Skin of body (tissue), 2 donors: ENCODE data around the gene CLEC18C. TPM values are rescaled to one million over a fixed set of nuclear protein-coding genes. Genes with fewer than 3 reads are reported as not detected.
"Not testable (repeated sequence)": the region's sequence is repeated elsewhere in the genome, so short reads cannot be mapped to it uniquely, and the experiment has no call there.

Experiments
- DNase-seq: peaks from one replicate; lab custom pipeline; 2025; lab: John Stamatoyannopoulos, UW
- total RNA-seq: library from RNA; depleted of rRNA; stranded (reverse); fragments of >200 nt; gene quantifications from one replicate; pipeline ENCODE4 v1.2.3, GENCODE V29; 2014

Gene CLEC18C
- total RNA-seq: not detected

DNA sequence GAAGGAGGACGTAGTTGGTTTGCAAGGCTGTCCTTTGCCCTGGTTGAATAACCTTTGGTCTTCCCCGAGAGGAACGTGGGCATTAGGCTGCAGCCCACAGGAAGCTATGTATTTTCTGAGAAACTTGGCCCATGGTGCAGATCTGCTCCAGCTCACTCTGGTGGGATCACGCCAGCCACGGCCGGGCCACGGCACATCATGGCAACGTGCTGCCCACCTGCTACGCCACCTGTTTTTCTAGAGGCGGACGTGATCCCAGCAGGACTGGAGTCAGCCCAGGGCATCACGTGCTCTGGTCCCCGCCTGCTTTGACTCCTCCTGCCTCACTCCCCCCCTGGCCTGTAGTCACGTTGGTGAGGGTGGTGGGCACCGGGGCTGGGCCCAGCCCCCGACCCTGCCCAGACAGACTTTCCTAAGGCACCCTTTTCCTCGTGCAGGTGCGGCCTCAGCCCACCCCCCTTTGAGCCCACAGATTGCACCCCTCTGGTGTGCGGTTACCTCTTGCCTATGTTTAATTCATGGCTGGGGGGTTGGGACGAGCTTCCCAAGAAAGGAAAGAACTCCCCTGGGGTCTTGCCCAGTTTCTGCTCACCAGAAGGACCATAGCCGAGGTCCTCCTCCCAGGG, at the start of gene CLEC18C:
Gene CLEC18C (plus strand): TSS at position 576 of the 626 bp plus-strand sequence. CDS start 492 bp downstream, outside the sequence.
- not testable (repeated sequence) for DNase-seq

DNA sequence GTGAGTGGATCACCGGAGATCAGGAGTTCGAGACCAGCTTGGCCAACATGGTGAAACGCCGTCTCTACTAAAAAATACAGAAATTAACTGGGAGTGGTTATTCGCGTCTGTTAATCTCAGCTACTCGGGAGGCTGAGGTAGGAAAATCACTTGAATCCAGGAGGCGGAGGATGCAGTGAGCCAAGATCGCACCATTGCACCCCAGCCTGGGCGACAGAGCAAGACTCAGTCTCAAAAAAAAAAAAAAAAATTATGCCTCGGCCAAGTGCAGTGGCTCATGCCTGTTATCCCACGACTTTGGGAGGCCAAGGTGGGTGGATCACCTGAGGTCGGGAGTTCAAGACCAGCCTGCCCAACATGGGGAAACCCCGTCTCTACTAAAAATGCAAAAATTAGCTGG, 49.8 kb upstream of the CLEC18C start:
- not testable (repeated sequence) for DNase-seq

DNA sequence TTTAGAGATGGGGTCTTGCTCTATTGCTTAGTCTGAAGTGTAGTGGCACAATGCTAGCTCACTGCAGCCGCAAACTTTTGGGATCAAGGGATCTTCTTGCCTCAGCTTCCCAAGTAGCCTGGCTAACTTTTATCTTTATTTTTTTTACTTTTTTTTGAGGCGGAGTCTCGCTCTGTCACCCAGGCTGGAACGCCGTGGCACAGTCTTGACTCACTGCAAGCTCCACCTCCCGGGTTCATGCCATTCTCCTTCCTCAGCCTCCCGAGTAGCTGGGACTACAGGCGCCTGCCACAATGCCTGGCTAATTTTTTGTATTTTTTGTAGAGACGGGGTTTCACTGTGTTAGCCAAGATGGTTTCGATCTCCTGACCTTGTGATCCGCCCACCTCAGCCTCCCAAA, 47.4 kb upstream of the CLEC18C start:
- DNase-seq: not testable (repeated sequence)

- not testable (repeated sequence) for DNase-seq
Observed at GRCh38 chr16:70127706-70128105, 45.9 kb upstream of the CLEC18C start.

- not testable (repeated sequence) for DNase-seq
Observed at GRCh38 chr16:70128844-70129243, 44.7 kb upstream of the CLEC18C start.

DNA sequence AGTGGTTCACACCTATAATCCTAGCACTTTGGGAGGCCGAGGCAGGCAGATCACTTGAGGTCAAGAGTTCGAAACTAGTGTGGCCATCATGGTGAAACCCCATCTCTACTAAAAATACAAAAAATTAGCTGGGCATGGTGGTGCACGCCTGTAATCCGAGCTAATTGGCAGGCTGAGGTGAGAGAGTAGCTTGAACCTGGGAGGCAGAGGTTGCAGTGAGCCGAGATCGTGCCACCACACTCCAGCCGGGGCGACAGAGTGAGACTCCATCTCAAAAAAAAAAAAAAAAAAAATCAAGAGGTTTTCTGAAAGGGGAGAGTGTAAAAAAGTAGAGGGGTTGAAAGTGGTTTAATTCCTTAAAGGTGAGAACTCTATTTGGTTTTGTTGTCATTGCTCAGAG, 37.8 kb upstream of the CLEC18C start:
- DNase-seq: not testable (repeated sequence)

GRCh38 chr16:70136595-70136994, 37.0 kb upstream of the CLEC18C start:
- DNase-seq: not testable (repeated sequence)

- not testable (repeated sequence) for DNase-seq
Observed at GRCh38 chr16:70142739-70143138, 30.8 kb upstream of the CLEC18C start.

DNA sequence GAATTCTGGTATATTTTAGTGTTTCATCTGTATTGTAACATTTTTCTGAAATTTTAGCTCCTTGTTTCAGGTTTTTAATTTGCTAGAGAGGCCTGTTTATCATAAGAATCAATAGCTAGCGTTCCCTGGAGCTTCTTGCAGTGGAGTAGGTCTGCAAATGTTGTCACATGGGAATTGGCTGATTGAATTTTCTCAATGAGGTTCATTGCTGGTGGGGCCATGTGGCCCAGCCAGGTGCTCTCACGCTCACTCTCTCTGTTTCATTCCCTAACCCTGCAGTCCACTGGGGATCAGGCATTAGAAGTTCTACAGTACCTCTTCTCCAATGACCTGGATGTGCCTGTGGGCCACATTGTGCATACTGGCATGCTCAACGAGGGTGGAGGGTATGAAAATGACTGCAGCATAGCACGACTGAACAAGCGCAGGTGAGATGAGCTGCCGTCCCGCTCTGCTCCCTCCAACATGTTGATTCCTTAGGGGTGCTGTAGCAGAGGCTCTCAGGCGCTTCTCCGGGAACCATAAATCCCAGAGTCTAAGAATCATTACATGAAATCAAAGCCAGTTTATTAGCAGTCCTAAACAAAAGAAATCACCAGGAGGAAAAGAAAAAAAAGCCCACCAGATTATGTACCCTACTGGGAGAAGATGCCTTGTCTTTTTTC, 30.2 kb upstream of the CLEC18C start:
- not testable (repeated sequence) for DNase-seq

- not testable (repeated sequence) for DNase-seq
Observed at GRCh38 chr16:70147853-70148252, 25.7 kb upstream of the CLEC18C start.

DNA sequence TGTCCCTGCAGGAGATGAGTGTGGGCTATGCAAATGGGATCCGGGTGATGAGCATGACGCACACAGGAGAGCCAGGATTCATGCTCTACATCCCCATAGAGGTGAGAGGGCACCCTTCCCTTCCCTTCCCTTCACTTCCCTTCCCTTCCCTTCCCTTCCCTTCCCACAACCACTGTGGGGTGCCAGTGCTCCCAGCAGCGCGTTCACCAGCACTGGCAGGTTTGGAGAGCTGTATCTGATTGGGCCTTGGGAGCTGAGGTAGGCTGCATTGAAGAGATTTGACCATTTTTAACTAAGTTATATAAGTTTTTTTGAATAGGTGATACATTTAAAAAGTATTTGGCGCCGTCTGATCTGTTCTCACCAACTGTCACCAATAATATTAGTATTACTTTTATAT, 25.1 kb upstream of the CLEC18C start:
- DNase-seq: not testable (repeated sequence)

- not testable (repeated sequence) for DNase-seq
Observed at GRCh38 chr16:70149296-70149695, 24.3 kb upstream of the CLEC18C start.

DNA sequence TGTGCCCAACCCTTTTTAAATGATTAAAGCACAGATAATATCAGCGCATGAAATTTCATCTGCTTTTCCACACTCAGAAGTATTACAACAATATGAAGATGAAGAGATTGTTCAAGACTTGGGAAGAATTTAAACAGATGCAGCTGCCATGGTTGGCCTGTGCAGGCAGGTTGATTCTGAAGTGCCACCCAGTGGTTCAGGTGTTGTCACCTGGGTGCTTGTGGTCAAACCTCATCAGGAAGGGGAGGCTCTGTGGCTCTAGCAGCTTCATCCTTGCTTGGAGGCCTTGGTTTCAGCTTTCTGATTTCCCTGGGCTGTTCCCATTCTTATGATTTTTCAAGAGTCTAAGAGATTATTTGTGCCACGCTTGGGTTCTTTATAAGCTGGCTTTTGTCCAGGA, 22.2 kb upstream of the CLEC18C start:
- DNase-seq: no peak

DNA sequence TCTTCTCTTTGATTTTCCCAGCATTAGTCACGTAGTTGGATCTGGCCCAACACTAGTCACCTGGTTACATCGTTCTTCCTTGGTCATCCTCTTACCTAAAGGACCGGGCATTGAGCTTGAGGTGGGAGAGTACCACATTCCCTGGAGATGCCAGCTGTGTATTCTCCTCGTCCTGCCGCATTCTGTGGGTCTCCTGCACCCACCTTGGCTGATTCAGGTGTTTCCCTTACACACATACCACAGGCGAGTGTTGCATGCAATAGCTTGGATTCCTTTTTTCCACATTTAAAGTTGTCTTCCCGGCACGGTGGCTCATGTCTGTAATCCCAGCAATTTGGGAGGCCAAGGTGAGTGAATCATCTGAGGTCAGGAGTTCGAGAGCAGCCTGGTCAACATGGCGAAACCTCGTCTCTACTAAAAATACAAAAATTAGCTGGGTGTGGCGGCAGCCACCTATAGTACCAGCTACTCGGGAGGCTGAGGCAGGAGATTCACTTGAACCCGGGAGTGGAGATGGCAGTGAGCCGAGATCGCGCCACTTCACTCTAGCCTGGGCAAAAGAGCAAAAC, 21.6 kb upstream of the CLEC18C start:
- DNase-seq: no peak

DNA sequence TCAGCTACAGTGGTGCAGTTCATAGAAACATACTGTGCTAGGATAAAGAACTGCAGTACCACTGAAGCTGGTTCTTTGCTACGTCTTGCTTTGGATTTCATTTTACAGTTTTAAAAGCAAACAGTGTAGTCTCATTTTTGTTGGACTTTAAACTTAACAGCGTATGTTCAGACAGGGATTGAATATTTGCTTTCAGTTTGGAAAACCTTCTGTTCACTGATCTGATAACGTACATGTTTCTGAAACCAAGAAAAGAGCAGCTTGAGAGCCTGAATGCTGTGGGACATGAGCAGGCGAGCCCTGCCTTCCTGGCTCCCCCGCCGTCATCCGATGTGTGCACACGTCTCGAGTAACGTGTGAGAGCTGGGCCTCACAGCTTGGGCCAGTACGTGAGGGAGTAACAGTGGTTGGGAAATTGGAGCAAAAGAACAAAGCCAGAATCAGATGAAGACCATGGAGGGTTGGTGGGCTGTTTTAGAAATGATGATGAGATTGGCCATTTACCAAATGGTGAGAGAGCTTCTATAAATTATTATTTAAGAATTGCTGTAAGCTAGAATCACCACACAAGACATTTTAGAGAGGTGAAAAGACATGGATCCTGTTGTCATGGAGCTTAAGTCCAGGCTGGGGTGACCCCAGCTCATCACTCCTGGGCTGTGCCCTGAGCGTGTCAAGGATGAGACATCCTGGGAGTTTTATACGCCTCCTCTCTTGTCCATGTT, 20.8 kb upstream of the CLEC18C start:
- no peak for DNase-seq

DNA sequence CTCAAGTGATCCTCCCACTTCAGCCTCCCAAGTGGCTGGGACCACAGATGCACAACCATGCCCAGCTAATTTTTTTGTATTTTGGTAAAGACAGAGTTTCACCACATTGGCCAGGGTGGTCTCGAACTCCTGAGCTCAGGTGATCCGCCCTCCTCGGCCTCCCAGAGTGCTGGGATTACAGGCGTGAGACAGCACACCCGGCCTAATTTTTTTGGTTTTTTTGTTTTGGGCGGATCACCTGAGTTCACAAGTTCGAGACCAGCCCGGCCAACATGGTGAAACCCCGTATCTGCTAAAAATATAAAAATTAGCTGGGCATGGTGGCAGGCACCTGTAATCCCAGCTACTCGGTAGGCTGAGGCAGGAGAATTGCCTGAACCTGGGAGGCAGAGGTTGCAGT, 18.9 kb upstream of the CLEC18C start:
- DNase-seq: not testable (repeated sequence)

- no peak for DNase-seq
Observed at GRCh38 chr16:70156207-70156978, 17.2 kb upstream of the CLEC18C start.

- no peak for DNase-seq
Observed at GRCh38 chr16:70157105-70157476, 16.5 kb upstream of the CLEC18C start.

- DNase-seq: no peak
Observed at GRCh38 chr16:70157477-70158260, 15.9 kb upstream of the CLEC18C start.

DNA sequence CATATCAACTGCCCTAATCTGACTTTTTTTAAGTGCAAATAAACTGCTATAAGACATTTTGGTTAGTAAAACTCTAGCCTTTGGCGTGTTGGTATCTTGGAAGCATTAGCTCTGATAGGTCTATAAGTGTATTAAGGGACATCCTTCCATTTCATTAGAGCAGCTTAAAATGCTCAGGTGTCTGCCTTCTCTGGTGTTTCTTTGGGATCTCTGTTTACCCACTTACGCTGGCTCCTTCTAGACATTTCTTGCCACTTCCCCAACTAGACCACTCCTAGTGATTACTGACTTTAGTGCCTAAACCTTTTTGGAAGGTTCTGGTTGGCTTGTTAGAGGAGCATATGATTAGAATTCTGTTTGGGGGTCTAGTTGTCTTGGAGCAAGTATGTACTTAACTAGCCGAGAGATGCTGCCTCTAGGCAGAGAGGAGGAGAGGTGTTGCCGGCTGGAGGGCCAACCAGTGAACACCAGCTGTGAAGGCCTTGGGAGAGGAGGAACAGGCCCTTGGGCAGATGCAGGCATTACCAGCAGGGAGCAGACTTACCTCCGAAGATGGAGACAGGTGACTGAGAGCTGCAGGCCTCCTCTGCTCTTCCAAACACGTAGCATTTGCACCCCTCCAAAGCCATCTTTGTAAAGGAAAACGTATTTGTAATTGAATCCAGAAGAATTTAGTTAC, 15.2 kb upstream of the CLEC18C start:
- DNase-seq: no peak
